A549 (cell line): Measurements from ENCODE around the gene SVIL. TPM values are rescaled to one million over a fixed set of nuclear protein-coding genes. Genes with fewer than 3 reads are reported as not detected.
"Not testable (repeated sequence)": the region's sequence is repeated elsewhere in the genome, so short reads cannot be mapped to it uniquely, and the experiment has no call there.

Experiments used
- ATAC-seq, 2 experiments: fragments of 200-7000 bp in 1 of 2; fragments of >200 bp in 1 of 2; cut with Nextera tagmentation in 1 of 2; cut with Tn5 transposase in 1 of 2; 3 replicates each; pipeline versions ENCODE4 v1.8.0 to v1.9.1; 2018 to 2020; ENCODE audit warnings: mild to moderate bottlenecking in 1 of 2, moderate library complexity in 1 of 2
- CTCF ChIA-PET: fragments of 300-600 bp; sonication (Branson Sonifier 250); formaldehyde crosslinking; extraction: SDS; loops from one replicate; lab custom pipeline; 2021; ENCODE audit warnings: antibody characterized with exemption, inconsistent platforms; lab: Yijun Ruan, JAX
- POLR2A ChIA-PET: fragments of 350-600 bp; formaldehyde crosslinking; extraction: SDS; loops from one replicate; lab custom pipeline; 2021; ENCODE audit warnings: antibody characterized with exemption, inconsistent platforms; lab: Yijun Ruan, JAX
- DNase-seq, 2 experiments: peaks; one replicate each; pipeline versions ENCODE4 v3.0.0 to v3.0.0-alpha.2; 2011 to 2016; ENCODE audit warnings: low read depth in 1 of 2, low spot score in 1 of 2
- FAIRE-seq: peaks from 2 replicates; lab custom pipeline; 2011; peaks lifted over from hg19 to GRCh38; lab: Jason Lieb, UNC
- H3K27ac ChIP-seq, 2 experiments: fragments of >200 bp; sonication (Bioruptor Twin); formaldehyde crosslinking; 3 replicates each; pipeline ENCODE4 v1.5.1; 2016 to 2017
- H3K4me1 ChIP-seq: fragments of >200 bp; sonication (Bioruptor Twin); formaldehyde crosslinking; 3 replicates; pipeline ENCODE4 v1.6.1; 2016
- H3K4me2 ChIP-seq: fragments of >200 bp; sonication (Bioruptor Twin); formaldehyde crosslinking; 3 replicates; pipeline ENCODE4 v1.6.1; 2016
- H3K4me3 ChIP-seq: fragments of >200 bp; sonication (Bioruptor Twin); formaldehyde crosslinking; 3 replicates; pipeline ENCODE4 v1.5.1; 2016
- H3K9me3 ChIP-seq: fragments of >200 bp; sonication (Bioruptor Twin); formaldehyde crosslinking; 3 replicates; pipeline ENCODE4 v1.6.1; 2016
- CHD2 ChIP-seq: fragments of 150-350 bp; IDR thresholded peaks from 2 replicates; pipeline ENCODE4 v1.6.1; 2014; ENCODE audit warnings: low read length; ENCODE audit not compliant: partially characterized antibody
- EHF ChIP-seq: fragments of 250-450 bp; sonication (Bioruptor Pico); IDR thresholded peaks from 2 replicates; pipeline ENCODE4 v1.5.0; 2020; ENCODE audit warnings: mild to moderate bottlenecking
- ESRRA ChIP-seq: fragments of 150-350 bp; IDR thresholded peaks from 2 replicates; pipeline ENCODE4 v1.6.1; 2014; ENCODE audit warnings: mild to moderate bottlenecking, low read length, borderline replicate concordance
- FOSB ChIP-seq: fragments of 250-450 bp; sonication (Bioruptor Pico); IDR thresholded peaks from 2 replicates; pipeline ENCODE4 v1.5.0; 2020; ENCODE audit warnings: mild to moderate bottlenecking, moderate library complexity
- FOXS1 ChIP-seq: fragments of 250-450 bp; sonication (Bioruptor Pico); IDR thresholded peaks from 2 replicates; pipeline ENCODE4 v1.5.0; 2020; ENCODE audit warnings: mild to moderate bottlenecking, moderate library complexity
- GATA3 ChIP-seq: IDR thresholded peaks from 2 replicates; pipeline ENCODE4 v1.6.1; 2012; ENCODE audit warnings: borderline replicate concordance
- HOXB13 ChIP-seq: fragments of 250-450 bp; sonication (Bioruptor Pico); IDR thresholded peaks from 2 replicates; pipeline ENCODE4 v1.5.0; 2020; ENCODE audit warnings: low read depth, mild to moderate bottlenecking, moderate library complexity
- HOXB5 ChIP-seq: fragments of 250-450 bp; sonication (Bioruptor Pico); IDR thresholded peaks from 2 replicates; pipeline ENCODE4 v1.5.0; 2020; ENCODE audit warnings: mild to moderate bottlenecking, moderate library complexity
- KDM1A ChIP-seq: fragments of 200-600 bp; sonication (generic); IDR thresholded peaks from 2 replicates; pipeline ENCODE4 v1.6.1; 2016; ENCODE audit warnings: low read depth, mild to moderate bottlenecking
- KDM5A ChIP-seq: fragments of 200-600 bp; sonication (generic); IDR thresholded peaks from 2 replicates; pipeline ENCODE4 v1.6.1; 2016; ENCODE audit warnings: antibody characterized with exemption, mild to moderate bottlenecking
- MAZ ChIP-seq: fragments of 150-350 bp; IDR thresholded peaks from 2 replicates; pipeline ENCODE4 v1.6.1; 2014; ENCODE audit warnings: antibody characterized with exemption, low read depth, low read length, borderline replicate concordance
- POLR2A ChIP-seq: IDR thresholded peaks from 2 replicates; pipeline ENCODE4 v1.6.1; 2012; ENCODE audit warnings: mild to moderate bottlenecking, low read length
- RAD21 ChIP-seq, 2 experiments: fragments of >200 bp in 1 of 2; sonication (Bioruptor Twin) in 1 of 2; formaldehyde crosslinking in 1 of 2; IDR thresholded peaks in 1 of 2; conservative IDR thresholded peaks in 1 of 2; 2 replicates in 1 of 2; 3 replicates in 1 of 2; pipeline ENCODE4 v1.6.1; 2012 to 2018; ENCODE audit warnings: inconsistent platforms in 1 of 2
- RCOR1 ChIP-seq: fragments of 150-350 bp; IDR thresholded peaks from 2 replicates; pipeline ENCODE4 v1.6.1; 2014; ENCODE audit warnings: antibody characterized with exemption, low read length, low read depth
- SMC3 ChIP-seq: fragments of >200 bp; sonication (Bioruptor Twin); formaldehyde crosslinking; IDR thresholded peaks from 3 replicates; pipeline ENCODE4 v1.6.1; 2018; ENCODE audit warnings: inconsistent platforms
- SREBF2 ChIP-seq: fragments of 450-650 bp; IDR thresholded peaks from 2 replicates; pipeline ENCODE4 v1.6.1; 2014; ENCODE audit warnings: mild to moderate bottlenecking, moderate library complexity
- TFCP2L1 ChIP-seq: fragments of 250-450 bp; sonication (Bioruptor Pico); IDR thresholded peaks from 2 replicates; pipeline ENCODE4 v1.5.0; 2021; ENCODE audit warnings: mild to moderate bottlenecking
- ZFP36 ChIP-seq: fragments of 450-650 bp; IDR thresholded peaks from 2 replicates; pipeline ENCODE4 v1.6.1; 2014; ENCODE audit warnings: borderline replicate concordance; ENCODE audit not compliant: partially characterized antibody
- ZNF302 ChIP-seq: fragments of 250-450 bp; sonication (Bioruptor Pico); IDR thresholded peaks from 2 replicates; pipeline ENCODE4 v1.9.0; 2021; ENCODE audit warnings: inconsistent platforms, mild to moderate bottlenecking, moderate library complexity
- WGBS: methylation state at CpG from one replicate; pipeline ENCODE4 v1.1.6; 2017; ENCODE audit errors: missing lambda C conversion rate; 5-methylcytosine and 5-hydroxymethylcytosine counted together
- polyA plus RNA-seq, 4 experiments: library from polyadenylated mRNA; depleted of rRNA in 3 of 4; stranded (reverse); fragments of >200 nt; fragmentation: RNase III in 1 of 4; extraction: RNeasy Plus Mini Kit Qiagen cat#74134 plus additional on column Dnase treatment in 1 of 4; gene quantifications; 2 replicates in 3 of 4; 3 replicates in 1 of 4; pipeline ENCODE4 v1.2.3, GENCODE V29; 2011 to 2017
- TF ChIP-seq, protein P1 (sequence below): fragments of 200-600 bp; sonication (generic); IDR thresholded peaks from 2 replicates; pipeline ENCODE4 v1.6.1; 2016; ENCODE audit warnings: antibody characterized with exemption, mild to moderate bottlenecking, moderate library complexity

Gene SVIL
- polyA plus RNA-seq, 2 of the 4 experiments (the other 2 are of a cell fraction), result 12.0 to 20.4 TPM

DNA sequence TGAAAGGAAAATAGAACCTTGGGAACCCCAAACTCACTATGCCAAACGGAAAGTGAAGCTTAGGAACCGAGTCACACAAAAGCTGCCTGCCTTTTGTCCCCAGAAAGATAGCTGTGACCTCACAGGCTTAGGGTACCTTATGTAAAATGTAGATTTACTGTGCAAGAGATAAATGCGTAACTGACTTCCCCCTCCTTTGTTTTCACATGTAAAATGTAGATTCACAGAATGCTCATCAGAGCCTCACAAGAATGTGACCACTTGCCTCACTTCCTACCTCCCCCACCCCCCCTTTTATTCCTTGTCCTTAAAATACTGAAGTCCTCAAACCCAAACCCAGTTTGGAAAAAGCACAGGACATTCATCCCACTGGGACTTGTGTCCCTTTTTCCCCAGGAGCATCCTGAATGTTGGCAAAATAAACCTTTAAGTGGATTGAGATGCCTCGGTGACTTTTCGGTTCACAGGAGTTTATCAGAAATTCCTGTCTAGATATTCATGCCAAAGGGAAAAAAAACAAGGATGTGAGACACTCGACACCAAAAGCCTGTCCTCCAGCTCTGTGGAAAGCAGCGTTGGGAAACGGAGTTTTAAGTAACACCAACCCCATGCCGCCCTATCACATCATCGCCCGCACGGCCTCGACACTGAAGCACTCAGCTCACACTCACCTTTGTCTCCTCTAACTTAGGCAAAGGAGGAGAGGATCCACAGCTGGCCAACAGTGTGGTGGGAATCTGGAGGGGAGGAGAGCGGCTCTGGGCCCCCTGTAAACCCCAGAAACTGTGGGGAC lies 45.9 kb downstream of the SVIL start (continued):
- TF ChIP-seq ZNF302 (CRISPR knock-in tag) (no peak), ESRRA (no peak), RCOR1 (no peak), GATA3 (no peak)

DNA sequence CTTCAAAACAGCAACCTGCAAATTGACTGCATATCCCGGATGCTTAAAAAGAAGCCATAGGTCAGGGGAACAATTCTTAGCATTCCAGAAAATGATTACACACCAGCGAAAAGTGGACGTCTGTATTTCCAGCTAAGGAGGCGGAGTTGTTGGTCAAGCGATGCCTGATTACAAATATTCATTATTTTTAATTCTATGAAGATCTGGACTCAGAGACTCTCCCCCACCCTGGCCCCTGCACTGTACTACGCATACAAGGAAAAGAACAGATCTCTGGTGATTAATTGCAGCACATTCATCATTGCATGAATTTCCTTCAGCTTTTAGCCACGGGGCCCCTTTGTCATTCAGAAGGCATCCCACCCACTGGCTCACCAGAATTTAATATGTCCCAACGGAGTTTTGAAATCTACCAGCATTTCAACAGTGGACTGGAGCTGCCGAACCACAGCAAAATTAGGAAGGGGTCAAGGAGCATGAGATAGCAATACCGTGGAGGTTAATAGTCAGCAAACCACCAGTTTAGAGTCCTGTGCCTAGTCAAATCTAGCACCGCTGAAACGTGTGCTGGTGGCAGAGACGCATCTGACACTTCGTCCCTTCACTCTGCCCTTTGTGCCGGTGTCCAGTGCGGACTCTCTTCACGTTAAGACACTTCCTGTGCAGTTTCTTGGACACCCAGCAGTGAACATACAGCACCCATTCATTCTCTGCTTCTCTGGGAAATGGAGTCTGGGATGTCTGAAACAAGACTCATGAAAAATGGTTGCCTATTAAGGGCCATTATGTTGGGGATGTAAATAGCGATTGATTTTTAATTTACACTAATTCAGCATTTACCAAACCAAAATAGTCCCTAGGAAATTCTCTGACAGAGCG lies 46.8 kb downstream of the SVIL start:
- WGBS, result 83% methylated on average over 15 of the region's 19 CpGs
- H3K4me2 ChIP-seq, ATAC-seq, POLR2A ChIA-PET, DNase-seq, FAIRE-seq, H3K27ac ChIP-seq, H3K4me3 ChIP-seq, H3K9me3 ChIP-seq: not testable (repeated sequence)
- H3K4me1 ChIP-seq, result peaks cover 16% of the 10 kb centered on the region
- CTCF ChIA-PET, result interaction anchor here (1.3 to 2.9 kb wide), 3 partner anchors 12 to 92 kb away, joined by 3 to 7 read pairs (median 3); no protein-coding TSS in a partner anchor

DNA sequence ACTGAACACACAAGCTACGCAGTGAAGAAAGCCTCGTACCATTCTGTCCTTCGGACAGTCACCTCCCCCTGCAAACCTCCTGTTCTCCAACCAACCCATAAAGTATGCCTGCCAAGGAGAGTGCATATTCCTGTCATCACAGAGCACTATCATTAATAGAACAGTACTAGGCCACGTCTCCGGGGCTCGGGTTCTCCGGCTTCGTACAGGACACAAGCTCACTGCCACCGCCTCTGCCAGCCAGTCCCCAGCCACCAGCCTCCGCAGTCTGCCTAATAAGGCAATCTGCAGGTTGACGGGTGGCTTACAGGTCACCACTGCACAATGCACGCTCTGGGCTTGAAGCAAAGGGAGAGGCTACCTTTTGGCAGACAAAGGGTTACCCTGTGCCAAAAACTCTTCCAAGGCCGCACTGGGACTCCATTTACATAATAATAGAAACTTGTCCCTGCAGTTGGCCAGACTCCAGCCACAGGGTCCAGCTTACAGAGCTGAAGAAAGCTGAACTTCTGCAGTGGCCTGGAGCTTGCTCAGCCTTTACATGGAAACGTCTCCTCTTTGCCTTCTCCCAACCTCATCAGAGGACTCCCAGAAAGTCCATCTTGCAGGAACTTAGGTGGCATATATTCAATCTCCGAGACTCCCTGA lies 47.5 kb downstream of the SVIL start:
- ATAC-seq, FAIRE-seq, DNase-seq, H3K27ac ChIP-seq, H3K4me2 ChIP-seq, H3K9me3 ChIP-seq, POLR2A ChIA-PET, H3K4me3 ChIP-seq: not testable (repeated sequence)
- peaks cover 22% of the 10 kb centered on the region for H3K4me1 ChIP-seq
- WGBS, result 84% methylated on average over 14 of the region's 15 CpGs
- CTCF ChIA-PET, result interaction anchor here (1.3 to 2.9 kb wide), 2 partner anchors 12 to 91 kb away, joined by 3 to 7 read pairs; no protein-coding TSS in a partner anchor

DNA sequence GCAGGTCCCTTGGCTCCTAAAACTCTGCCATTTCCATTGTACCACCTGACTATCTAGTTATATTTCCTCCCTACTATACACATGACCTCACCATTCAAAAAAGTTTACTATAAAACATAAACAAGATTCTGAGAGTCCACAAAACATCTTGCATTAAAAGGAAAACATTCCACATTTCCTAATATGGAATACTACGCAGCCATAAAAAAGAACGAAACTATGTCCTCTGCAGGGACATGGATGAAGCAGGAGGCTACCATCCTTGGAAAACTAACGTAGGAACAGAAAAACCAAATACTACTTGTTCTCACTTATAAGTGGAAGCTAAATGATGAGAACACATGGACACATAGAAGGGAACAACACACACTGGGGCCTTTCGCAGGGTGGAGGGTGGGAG lies 48.3 kb downstream of the SVIL start:
- Histone ChIP-seq H3K27ac (no peak overlapping the region), H3K9me3 (no peaks in the 10 kb centered on the region), H3K4me2 (no peak overlapping the region), H3K4me3 (no peak overlapping the region), H3K4me1 (peaks cover 22% of the 10 kb centered on the region)
- DNase-seq (no peak), FAIRE-seq (no peak), ATAC-seq (no peak)
- POLR2A ChIA-PET, result no interaction called here
- CTCF ChIA-PET, result interaction anchor here (1.2 to 1.3 kb wide), 3 partner anchors 11 to 90 kb away, joined by 3 read pairs; no protein-coding TSS in a partner anchor
- TF ChIP-seq RAD21 (conservative IDR thresholded peaks at IDR 0.05 in 1 of 2, IDR thresholded peaks at IDR 0.05 in 1 of 2), result no peak
- TF ChIP-seq FOSB, result no peak
- TF ChIP-seq CHD2, result no peak
- TF ChIP-seq KDM1A, result no peak
- TF ChIP-seq MAZ, result no peak
- TF ChIP-seq HOXB13 (CRISPR knock-in tag), result no peak
- no peak for TF ChIP-seq TFCP2L1 (CRISPR knock-in tag)
- no peak for TF ChIP-seq EHF
- TF ChIP-seq FOXS1 (CRISPR knock-in tag), result no peak
- WGBS, result 89% methylated on average over 4 of the region's 4 CpGs

DNA sequence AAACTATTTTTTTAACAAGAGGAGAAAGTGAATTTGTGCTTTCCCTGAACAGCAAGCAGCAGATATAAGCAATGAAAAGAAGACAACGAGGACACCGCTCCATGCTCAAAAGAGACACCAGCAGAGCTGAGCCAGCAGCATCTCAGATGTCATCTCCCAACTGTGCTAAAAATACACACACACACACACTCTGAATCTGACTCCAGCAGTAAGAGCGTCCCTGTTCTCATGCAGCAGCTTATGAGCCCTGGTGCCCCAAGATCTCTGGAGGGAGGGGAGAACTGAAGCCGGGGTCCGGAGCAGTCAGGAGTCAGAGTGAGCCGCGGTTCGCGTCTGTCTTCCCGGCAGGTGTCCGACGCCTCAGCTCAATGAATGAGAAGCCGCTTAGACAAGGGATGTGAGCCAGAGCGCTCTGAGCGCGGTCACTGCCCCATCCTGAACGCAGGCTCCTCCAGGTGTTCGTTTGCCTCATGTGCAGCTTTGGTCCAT lies 49.2 kb downstream of the SVIL start:
- ATAC-seq (peak; percentile 87 to 92), FAIRE-seq (peak; percentile 88), DNase-seq (peak in 1 of 2 experiments; percentile 49)
- Histone ChIP-seq H3K4me1 (peaks cover 19% of the 10 kb centered on the region), H3K9me3 (no peaks in the 10 kb centered on the region), H3K4me3 (no peak overlapping the region), H3K4me2 (no peak overlapping the region), H3K27ac (no peak overlapping the region)
- 83% methylated on average over 18 of the region's 18 CpGs for WGBS
- CTCF ChIA-PET, result interaction anchor here (1.0 to 1.3 kb wide), 3 partner anchors 50 to 89 kb away, joined by 3 read pairs; no protein-coding TSS in a partner anchor
- POLR2A ChIA-PET, result no interaction called here
- TF ChIP-seq POLR2A, result no peak
- TF ChIP-seq ZFP36, result no peak
- TF ChIP-seq, protein P1, sequence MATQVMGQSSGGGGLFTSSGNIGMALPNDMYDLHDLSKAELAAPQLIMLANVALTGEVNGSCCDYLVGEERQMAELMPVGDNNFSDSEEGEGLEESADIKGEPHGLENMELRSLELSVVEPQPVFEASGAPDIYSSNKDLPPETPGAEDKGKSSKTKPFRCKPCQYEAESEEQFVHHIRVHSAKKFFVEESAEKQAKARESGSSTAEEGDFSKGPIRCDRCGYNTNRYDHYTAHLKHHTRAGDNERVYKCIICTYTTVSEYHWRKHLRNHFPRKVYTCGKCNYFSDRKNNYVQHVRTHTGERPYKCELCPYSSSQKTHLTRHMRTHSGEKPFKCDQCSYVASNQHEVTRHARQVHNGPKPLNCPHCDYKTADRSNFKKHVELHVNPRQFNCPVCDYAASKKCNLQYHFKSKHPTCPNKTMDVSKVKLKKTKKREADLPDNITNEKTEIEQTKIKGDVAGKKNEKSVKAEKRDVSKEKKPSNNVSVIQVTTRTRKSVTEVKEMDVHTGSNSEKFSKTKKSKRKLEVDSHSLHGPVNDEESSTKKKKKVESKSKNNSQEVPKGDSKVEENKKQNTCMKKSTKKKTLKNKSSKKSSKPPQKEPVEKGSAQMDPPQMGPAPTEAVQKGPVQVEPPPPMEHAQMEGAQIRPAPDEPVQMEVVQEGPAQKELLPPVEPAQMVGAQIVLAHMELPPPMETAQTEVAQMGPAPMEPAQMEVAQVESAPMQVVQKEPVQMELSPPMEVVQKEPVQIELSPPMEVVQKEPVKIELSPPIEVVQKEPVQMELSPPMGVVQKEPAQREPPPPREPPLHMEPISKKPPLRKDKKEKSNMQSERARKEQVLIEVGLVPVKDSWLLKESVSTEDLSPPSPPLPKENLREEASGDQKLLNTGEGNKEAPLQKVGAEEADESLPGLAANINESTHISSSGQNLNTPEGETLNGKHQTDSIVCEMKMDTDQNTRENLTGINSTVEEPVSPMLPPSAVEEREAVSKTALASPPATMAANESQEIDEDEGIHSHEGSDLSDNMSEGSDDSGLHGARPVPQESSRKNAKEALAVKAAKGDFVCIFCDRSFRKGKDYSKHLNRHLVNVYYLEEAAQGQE, result no peak
- TF ChIP-seq KDM5A, result no peak
- no peak for TF ChIP-seq KDM1A
- no peak for TF ChIP-seq RAD21 (conservative IDR thresholded peaks at IDR 0.05 in 1 of 2, IDR thresholded peaks at IDR 0.05 in 1 of 2)
- TF ChIP-seq SREBF2, result no peak
- no peak for TF ChIP-seq HOXB13 (CRISPR knock-in tag)
- no peak for TF ChIP-seq HOXB5
- TF ChIP-seq SMC3, result no peak
